HG02884 (cell line): Measurements from ENCODE around the gene RASGEF1B.
A peak's percentile ranks its signal among the peaks of the same experiment; 100 is the strongest.
"Not testable (repeated sequence)": the region's sequence is repeated elsewhere in the genome, so short reads cannot be mapped to it uniquely, and the experiment has no call there.

Experiments
- ATAC-seq: cut with Tn5 transposase; IDR thresholded peaks from one replicate; pipeline ENCODE4 v1.9.1; 2021; ENCODE audit warnings: mild to moderate bottlenecking, moderate library complexity; ENCODE audit not compliant: unreplicated experiment

RASGEF1B gene

DNA sequence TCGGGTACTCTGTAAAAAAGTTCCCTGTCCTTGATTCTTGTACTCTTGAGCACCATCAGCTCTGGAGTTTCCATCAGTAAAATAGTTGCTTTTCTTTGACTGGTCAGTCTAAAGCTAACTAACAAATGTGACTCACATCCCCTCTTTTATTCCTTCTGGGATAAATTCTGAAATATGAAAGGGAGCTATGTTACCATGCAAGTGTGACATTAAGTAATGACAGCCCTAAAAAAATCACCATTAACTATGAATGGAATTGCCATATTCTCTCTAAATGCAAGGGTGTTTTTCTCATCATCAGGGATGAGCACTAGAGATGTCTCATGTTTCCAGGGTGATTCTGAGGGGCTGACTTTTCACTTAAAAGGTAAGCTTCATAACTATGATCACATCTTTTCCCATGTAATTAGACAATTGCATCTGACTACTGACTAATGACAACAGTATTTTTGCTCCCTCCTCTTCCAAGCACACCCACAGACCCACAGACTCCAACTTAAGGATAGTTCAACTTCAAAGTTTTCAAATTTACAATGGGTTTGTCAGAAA lies 26.9 kb upstream of the RASGEF1B start:
- ATAC-seq: no peak

DNA sequence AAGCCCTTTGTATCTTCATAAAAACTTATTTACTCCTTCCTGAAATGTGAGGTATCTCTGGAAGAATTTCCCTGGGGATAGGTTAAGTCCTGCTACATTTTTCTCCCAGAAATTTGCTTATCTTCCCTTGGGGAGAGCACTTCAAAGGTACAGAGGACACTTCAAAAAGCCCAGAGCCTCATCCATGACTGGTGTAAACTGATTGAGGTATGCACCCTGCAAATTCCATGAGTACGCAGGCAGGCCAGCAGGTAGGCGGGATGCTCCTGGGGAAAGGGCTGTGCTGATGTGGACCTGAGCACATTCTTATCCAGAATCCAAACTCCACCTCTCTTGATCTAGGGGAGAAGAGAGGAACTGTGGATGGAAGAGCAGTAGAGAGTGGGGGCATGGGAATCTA lies 26.3 kb upstream of the RASGEF1B start:
- ATAC-seq: no peak

DNA sequence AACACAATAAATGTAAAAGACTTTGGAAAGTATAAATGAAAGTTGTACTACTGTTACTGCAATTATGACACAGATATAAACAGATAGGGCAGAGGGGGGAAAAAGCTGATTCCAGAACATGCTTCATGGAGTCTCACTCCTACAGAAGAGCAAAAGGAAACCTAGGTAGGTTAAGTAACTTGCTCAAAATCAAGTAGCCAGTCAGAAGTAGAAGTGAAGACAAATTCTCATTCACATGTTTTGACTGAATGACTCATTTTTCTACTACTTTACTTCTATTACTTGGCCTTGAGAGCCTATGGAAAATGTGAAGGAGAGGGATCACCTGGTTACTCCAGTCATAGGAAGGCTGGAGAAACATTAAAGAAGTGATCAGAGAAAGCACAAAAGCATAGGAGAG lies 23.6 kb upstream of the RASGEF1B start:
- ATAC-seq: no peak

GRCh38 chr4:81494031-81494431 lies 22.3 kb upstream of the RASGEF1B start:
- ATAC-seq: peak; percentile 75

DNA sequence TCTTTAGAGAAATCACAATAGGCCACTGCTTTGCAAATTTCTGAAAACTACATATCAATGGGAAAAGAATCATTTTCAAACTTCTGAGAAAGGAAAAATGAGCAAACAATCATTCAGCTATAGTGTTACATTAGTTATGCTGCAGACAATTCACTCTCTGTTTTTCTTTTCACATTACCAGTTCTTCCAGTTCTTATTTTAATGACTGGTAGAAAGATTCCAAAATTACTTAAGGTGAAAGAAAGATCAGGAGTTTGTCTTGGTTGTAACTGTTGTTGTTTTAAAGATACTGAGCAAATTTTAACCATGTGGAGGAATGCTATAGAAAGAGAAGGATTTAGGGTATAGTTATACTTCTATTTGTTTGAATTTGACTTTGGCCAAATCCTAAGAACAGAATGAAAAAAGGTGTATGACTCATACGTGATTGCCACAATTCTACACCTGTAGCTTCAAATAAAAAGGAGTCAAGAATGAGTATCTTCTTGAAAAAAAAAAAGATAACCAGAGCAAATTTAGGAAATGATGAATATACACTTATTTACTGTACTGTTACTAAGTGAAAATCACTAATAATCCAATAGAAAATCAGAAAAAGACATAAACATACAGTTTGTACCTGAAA lies 21.0 kb upstream of the RASGEF1B start:
- ATAC-seq: no peak

GRCh38 chr4:81491943-81492342 lies 20.2 kb upstream of the RASGEF1B start:
- ATAC-seq: peak; percentile 56

DNA sequence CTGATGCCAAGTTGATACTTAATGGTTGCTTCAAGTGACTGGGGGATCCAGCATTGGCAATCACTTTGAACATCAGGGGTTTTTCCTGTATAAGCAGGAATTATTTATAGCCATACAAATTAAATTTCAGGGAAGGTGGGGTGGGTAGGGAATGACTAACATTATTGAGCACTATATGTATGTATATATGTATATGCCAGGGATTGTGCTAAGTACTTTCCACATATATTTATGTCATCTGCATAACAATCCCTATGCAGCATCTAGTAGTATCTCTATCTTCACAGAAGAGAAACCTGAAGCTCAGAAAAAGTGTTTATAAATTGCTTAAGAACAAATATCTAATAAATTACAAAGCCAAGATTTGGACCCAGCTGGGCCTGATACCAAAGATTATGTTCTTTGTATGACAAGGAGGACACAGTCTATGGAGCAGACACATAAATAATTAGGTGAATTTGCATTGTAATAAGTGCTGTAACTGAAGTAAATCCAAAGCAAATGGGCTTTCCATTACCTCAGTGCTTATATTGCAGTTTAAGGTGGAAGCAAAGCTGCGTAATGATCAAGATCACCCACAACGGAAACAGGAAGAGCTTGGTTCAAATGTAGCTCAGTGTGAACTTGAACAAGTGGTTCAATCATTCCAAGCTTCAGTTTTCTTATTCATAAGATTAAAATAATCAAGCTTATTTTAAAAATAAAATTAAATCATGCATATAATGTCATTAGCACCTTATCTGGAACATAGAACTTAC lies 18.9 kb upstream of the RASGEF1B start:
- no peak for ATAC-seq

DNA sequence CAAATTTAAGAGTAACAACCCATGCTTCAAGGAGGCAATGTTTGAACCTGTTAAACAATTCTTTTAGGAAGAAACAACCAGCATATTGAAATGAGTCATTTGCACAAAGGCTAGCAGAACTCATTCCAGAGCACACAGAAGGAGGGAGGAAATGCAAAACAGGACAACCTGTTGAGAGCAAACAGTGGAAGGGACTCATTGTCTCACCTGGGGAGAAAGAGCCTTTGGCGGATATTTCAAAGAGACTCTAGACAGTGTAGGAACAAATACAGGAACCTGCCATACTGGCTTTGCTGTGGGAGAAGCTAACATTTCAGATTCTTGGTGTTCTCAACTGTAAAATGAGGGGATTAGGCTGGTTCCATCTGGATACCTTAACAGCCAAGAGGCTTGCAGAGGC lies 14.8 kb upstream of the RASGEF1B start:
- ATAC-seq: no peak

- ATAC-seq: no peak
Measured at GRCh38 chr4:81485310-81485980, 13.7 kb upstream of the RASGEF1B start.

- no peak for ATAC-seq
Measured at GRCh38 chr4:81482326-81482725, 10.6 kb upstream of the RASGEF1B start.

- ATAC-seq: no peak
Measured at GRCh38 chr4:81481151-81481550, 9.4 kb upstream of the RASGEF1B start.

DNA sequence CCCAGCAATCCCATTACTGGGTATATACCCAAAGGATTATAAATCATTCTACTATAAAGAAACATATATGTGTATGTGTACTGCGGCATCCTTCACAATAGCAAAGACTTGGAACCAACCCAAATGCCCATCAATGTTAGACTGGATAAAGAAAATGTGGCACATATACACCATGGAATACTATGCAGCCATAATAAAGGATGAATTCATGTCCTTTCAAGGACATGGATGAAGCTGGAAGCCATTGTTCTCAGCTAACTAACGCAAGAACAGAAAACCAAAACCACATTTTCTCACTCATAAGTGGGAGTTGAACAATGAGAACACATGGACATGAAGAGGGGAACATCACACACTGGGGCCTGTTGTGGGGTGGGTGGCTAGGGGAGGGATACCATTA lies 7.9 kb upstream of the RASGEF1B start:
- not testable (repeated sequence) for ATAC-seq

GRCh38 chr4:81473331-81474265 lies 1.9 kb upstream of the RASGEF1B start:
- ATAC-seq: not testable (repeated sequence)

- ATAC-seq: peak; percentile 46
Measured at GRCh38 chr4:81472281-81473182, 825 bp upstream of the RASGEF1B start.

- ATAC-seq: no peak
Measured at GRCh38 chr4:81471298-81471587, 464 bp downstream of the RASGEF1B start.

- ATAC-seq: no peak
Measured at GRCh38 chr4:81470456-81471297, 1.0 kb downstream of the RASGEF1B start.

GRCh38 chr4:81469781-81470455 lies 1.8 kb downstream of the RASGEF1B start:
- ATAC-seq: no peak

- ATAC-seq: no peak
Measured at GRCh38 chr4:81468678-81469077, 3.0 kb downstream of the RASGEF1B start.

- no peak for ATAC-seq
Measured at GRCh38 chr4:81467672-81467964, 4.1 kb downstream of the RASGEF1B start.
